ENCODE measurements around the gene PLA2G12A.

The PLA2G12A gene

GRCh38 chr4:109673303-109673702 is 56.6 kb downstream of the PLA2G12A start:
- H3K9me3 Mint-ChIP-seq: peaks cover 36% of the 10 kb centered on the region
- H3K4me3 Mint-ChIP-seq: no peak overlapping the region
- peaks cover 38% of the 10 kb centered on the region for H3K36me3 Mint-ChIP-seq (ENCODE audit: low read depth)
- H3K4me1 Mint-ChIP-seq: no peaks in the 10 kb centered on the region
- TF ChIP-seq CTCF (IDR thresholded peaks at IDR 0.05): no peak
- peaks cover 4% of the 10 kb centered on the region for H3K27me3 Mint-ChIP-seq (ENCODE audit: low read depth, poor library complexity)
- H3K27ac Mint-ChIP-seq: no peak overlapping the region
- no peak for DNase-seq

- Mint-ChIP-seq H3K9me3 (peaks cover 31% of the 10 kb centered on the region), H3K4me1 (no peaks in the 10 kb centered on the region), H3K27me3 (ENCODE audit: low read depth, poor library complexity) (peaks cover 2% of the 10 kb centered on the region), H3K27ac (no peak overlapping the region), H3K36me3 (ENCODE audit: low read depth) (peaks cover 36% of the 10 kb centered on the region), H3K4me3 (no peak overlapping the region)
- DNase-seq: no peak
- no peak for TF ChIP-seq CTCF (IDR thresholded peaks at IDR 0.05)
Measured at GRCh38 chr4:109672169-109672930, 57.5 kb downstream of the PLA2G12A start.

DNA sequence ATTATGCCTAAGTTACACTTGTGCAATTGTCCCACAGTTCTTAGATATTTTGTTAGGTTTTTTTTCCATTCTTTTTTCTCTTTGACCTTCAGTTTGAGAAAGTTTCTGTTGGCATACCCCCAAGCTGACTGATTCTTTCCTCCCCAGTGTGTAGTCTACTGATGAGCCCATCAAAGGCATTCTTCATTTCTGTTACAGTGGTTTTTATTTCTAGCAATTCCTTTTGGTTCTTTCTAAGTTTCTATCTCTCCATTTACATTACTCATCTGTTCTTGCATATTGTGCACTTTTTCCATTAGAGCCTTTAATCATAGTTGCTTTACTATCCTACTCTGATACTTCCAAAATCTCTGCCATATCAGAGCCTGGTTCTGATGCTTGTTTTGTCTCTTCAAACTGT is 58.5 kb downstream of the PLA2G12A start:
- Mint-ChIP-seq H3K36me3 (ENCODE audit: low read depth) (peaks cover 27% of the 10 kb centered on the region), H3K4me1 (no peaks in the 10 kb centered on the region), H3K9me3 (peaks cover 21% of the 10 kb centered on the region), H3K27me3 (ENCODE audit: low read depth, poor library complexity) (no peaks in the 10 kb centered on the region), H3K27ac (no peak overlapping the region), H3K4me3 (no peak overlapping the region)
- TF ChIP-seq CTCF (IDR thresholded peaks at IDR 0.05): no peak
- DNase-seq: no peak

- no peak overlapping the region for H3K27ac Mint-ChIP-seq
Measured at GRCh38 chr4:109665783-109666485, 63.9 kb downstream of the PLA2G12A start.

DNA sequence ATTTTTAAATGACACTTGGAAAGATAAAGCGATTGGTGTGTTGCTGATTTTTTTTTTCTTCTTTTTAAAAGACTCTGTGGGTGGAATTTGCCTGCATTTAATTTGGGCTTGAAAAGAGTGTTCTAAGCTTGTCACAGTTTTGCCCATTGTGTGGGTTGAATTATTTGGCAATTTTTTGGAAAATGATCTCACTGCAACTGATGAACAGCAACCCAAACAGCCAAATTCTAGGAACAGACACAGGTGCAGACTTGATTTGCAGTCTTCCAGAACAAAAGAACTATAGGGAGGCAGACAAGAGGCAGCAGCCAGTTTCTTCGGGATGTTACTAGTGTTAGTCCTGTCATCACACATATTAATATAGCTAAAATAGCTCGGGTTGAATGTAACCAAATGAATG is 67.1 kb downstream of the PLA2G12A start:
- no peak for TF ChIP-seq CTCF (IDR thresholded peaks at IDR 0.05)
- Mint-ChIP-seq H3K27ac (no peak overlapping the region), H3K4me3 (no peak overlapping the region), H3K4me1 (no peaks in the 10 kb centered on the region), H3K36me3 (ENCODE audit: low read depth) (peaks cover 4% of the 10 kb centered on the region), H3K27me3 (ENCODE audit: low read depth, poor library complexity) (no peaks in the 10 kb centered on the region), H3K9me3 (no peaks in the 10 kb centered on the region)
- no peak for DNase-seq

More at GRCh38 chr4:109665783-109666485, 63.9 kb downstream of the PLA2G12A start:
- Mint-ChIP-seq H3K4me3 (no peak overlapping the region), H3K4me1 (no peaks in the 10 kb centered on the region), H3K36me3 (ENCODE audit: low read depth) (peaks cover 3% of the 10 kb centered on the region), H3K9me3 (peaks cover 3% of the 10 kb centered on the region), H3K27me3 (ENCODE audit: low read depth, poor library complexity) (no peaks in the 10 kb centered on the region)
- DNase-seq: no peak
- no peak for TF ChIP-seq CTCF (IDR thresholded peaks at IDR 0.05)

Measured in nephron progenitor cell (in vitro differentiated cells).